PC-3 (cell line): Measurements from ENCODE around the gene ACAP3. TPM values are rescaled to one million over a fixed set of nuclear protein-coding genes. Genes with fewer than 3 reads are reported as not detected.

Experiments used
- ATAC-seq: fragments of 200-7000 bp; cut with Tn5 transposase; 2 replicates; pipeline ENCODE4 v1.9.1; 2020; ENCODE audit warnings: mild to moderate bottlenecking, moderate library complexity
- BruUV-seq: library from RNA; stranded (reverse); fragments of 400-500 nt; replicated peaks from 2 replicates; lab custom pipeline; 2021; lab: Mats Ljungman, UMichigan
- CTCF ChIA-PET: fragments of 300-600 bp; sonication (Branson Sonifier 250); formaldehyde crosslinking; loops from one replicate; lab custom pipeline; 2022; ENCODE audit warnings: antibody characterized with exemption; lab: Charles Lee
- POLR2A ChIA-PET: fragments of 300-600 bp; sonication (Branson Sonifier 250); formaldehyde crosslinking; loops from one replicate; lab custom pipeline; 2022; ENCODE audit warnings: antibody characterized with exemption; ENCODE audit not compliant: unreplicated experiment; lab: Charles Lee
- DNase-seq: peaks from one replicate; pipeline ENCODE4 v3.0.0-alpha.2; 2015
- H2AFZ ChIP-seq: fragments of 300-600 bp; sonication (generic); 2 replicates; pipeline ENCODE4 v1.6.0; 2016; ENCODE audit warnings: antibody characterized with exemption, low read length
- H3F3A ChIP-seq: fragments of 300-600 bp; sonication (generic); one replicate; pipeline ENCODE4 v1.6.0; 2017; ENCODE audit warnings: antibody characterized with exemption, low read length, control low read depth, mild to moderate bottlenecking; ENCODE audit not compliant: unreplicated experiment
- H3K27ac ChIP-seq: fragments of 300-600 bp; sonication (generic); 2 replicates; pipeline ENCODE4 v1.5.1; 2016; ENCODE audit warnings: mild to moderate bottlenecking, low read length
- H3K27me3 ChIP-seq: fragments of 300-600 bp; sonication (generic); 2 replicates; pipeline ENCODE4 v1.6.1; 2016; ENCODE audit warnings: low read length, mixed read lengths
- H3K36me3 ChIP-seq: fragments of 300-600 bp; sonication (generic); 2 replicates; pipeline ENCODE4 v1.6.1; 2016; ENCODE audit warnings: low read depth, mixed run types, low read length, mixed read lengths
- H3K4me1 ChIP-seq: fragments of 300-600 bp; sonication (generic); 2 replicates; pipeline ENCODE4 v1.5.1; 2016; ENCODE audit warnings: low read length; ENCODE audit not compliant: insufficient read depth
- H3K4me2 ChIP-seq: fragments of 300-600 bp; sonication (generic); 2 replicates; pipeline ENCODE4 v1.6.0; 2016; ENCODE audit warnings: low read length
- H3K4me3 ChIP-seq: fragments of 300-600 bp; sonication (generic); 2 replicates; pipeline ENCODE4 v1.5.1; 2016; ENCODE audit warnings: mild to moderate bottlenecking, low read length, mixed read lengths
- H3K79me2 ChIP-seq: fragments of 300-600 bp; sonication (generic); 2 replicates; pipeline ENCODE4 v1.6.1; 2017; ENCODE audit warnings: low read length, mixed read lengths
- H3K9ac ChIP-seq: fragments of 300-600 bp; sonication (generic); 2 replicates; pipeline ENCODE4 v1.6.0; 2016; ENCODE audit warnings: mild to moderate bottlenecking, low read length
- H3K9me2 ChIP-seq: fragments of 300-600 bp; sonication (generic); replicated peaks from 2 replicates; pipeline ENCODE4 v1.6.1; 2016; ENCODE audit warnings: mixed run types, low read length, mixed read lengths
- H3K9me3 ChIP-seq: fragments of 300-600 bp; sonication (generic); 2 replicates; pipeline ENCODE4 v1.6.1; 2016; ENCODE audit warnings: low read length, mixed read lengths
- H4K20me1 ChIP-seq: fragments of 300-600 bp; sonication (generic); 2 replicates; pipeline ENCODE4 v1.6.1; 2016; ENCODE audit warnings: low read length, mixed read lengths
- EZH2 ChIP-seq: fragments of 300-600 bp; sonication (generic); IDR thresholded peaks from one replicate; pipeline ENCODE4 v1.6.1; 2017; ENCODE audit warnings: antibody characterized with exemption, mild to moderate bottlenecking, low read length; ENCODE audit not compliant: unreplicated experiment
- EZH2phosphoT487 ChIP-seq: fragments of 300-600 bp; sonication (generic); IDR thresholded peaks from 2 replicates; pipeline ENCODE4 v1.6.1; 2018; ENCODE audit warnings: mild to moderate bottlenecking, antibody characterized with exemption, low read length, borderline replicate concordance
- intact Hi-C: fragments of 100-400 bp; cut with micrococcal nuclease; formaldehyde crosslinking; loops from 2 replicates; pipeline ENCODE4 v1.9.0; 2023
- total RNA-seq: library from RNA; depleted of rRNA; stranded (reverse); fragments of >200 nt; gene quantifications from 2 replicates; pipeline ENCODE4 v1.2.3, GENCODE V29; 2014
- TF ChIP-seq, protein P1 (sequence below): fragments of 300-600 bp; sonication (generic); conservative IDR thresholded peaks from 2 replicates; pipeline ENCODE4 v1.5.1; 2017; ENCODE audit warnings: antibody characterized with exemption, low read depth, mild to moderate bottlenecking, low read length

Gene ACAP3
- total RNA-seq, 1 experiment from 2014 or later, result 116 TPM

DNA sequence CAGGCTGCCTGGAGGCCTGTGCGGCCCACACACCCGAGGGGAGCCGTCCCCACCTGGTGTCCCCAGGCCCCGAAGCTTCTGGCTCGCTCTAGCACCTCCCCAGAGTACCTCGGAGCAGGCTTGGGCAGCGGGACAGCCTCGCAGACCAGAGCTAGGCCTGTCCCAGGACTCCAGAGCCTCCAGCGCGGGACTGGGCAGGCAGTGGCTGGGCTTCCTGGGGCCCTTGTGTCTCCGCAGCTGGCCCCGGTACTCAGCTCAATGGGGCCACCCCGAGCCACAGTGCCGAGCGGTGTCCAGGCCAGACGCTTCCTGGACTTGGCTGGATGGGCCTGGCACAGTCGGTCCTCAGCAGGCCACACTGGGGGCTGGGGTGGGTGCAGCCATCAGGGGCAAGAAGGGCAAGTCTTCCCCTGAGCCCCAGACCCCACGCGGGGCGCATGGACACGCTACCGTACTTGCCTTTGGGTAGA lies 22.6 kb downstream of the ACAP3 start:
- Histone ChIP-seq H3K27ac (no peak overlapping the region), H4K20me1 (no peaks in the 10 kb centered on the region), H2AFZ (no peak overlapping the region), H3K4me1 (peaks cover 24% of the 10 kb centered on the region), H3K9ac (no peak overlapping the region), H3K4me2 (no peak overlapping the region), H3K9me3 (no peaks in the 10 kb centered on the region), H3K27me3 (no peaks in the 10 kb centered on the region), H3K79me2 (no peaks in the 10 kb centered on the region), H3F3A (no peaks in the 10 kb centered on the region), H3K9me2 (no peaks in the 10 kb centered on the region), H3K36me3 (no peaks in the 10 kb centered on the region), H3K4me3 (no peak overlapping the region)
- intact Hi-C loops, result no loop called here
- no peak for TF ChIP-seq EZH2
- TF ChIP-seq EZH2phosphoT487, result no peak
- TF ChIP-seq, protein P1, sequence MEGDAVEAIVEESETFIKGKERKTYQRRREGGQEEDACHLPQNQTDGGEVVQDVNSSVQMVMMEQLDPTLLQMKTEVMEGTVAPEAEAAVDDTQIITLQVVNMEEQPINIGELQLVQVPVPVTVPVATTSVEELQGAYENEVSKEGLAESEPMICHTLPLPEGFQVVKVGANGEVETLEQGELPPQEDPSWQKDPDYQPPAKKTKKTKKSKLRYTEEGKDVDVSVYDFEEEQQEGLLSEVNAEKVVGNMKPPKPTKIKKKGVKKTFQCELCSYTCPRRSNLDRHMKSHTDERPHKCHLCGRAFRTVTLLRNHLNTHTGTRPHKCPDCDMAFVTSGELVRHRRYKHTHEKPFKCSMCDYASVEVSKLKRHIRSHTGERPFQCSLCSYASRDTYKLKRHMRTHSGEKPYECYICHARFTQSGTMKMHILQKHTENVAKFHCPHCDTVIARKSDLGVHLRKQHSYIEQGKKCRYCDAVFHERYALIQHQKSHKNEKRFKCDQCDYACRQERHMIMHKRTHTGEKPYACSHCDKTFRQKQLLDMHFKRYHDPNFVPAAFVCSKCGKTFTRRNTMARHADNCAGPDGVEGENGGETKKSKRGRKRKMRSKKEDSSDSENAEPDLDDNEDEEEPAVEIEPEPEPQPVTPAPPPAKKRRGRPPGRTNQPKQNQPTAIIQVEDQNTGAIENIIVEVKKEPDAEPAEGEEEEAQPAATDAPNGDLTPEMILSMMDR, result no peak
- ChIA-PET CTCF (interaction anchor here (0.6 kb wide), 1 partner anchor 21 kb away, joined by 3 read pairs; no protein-coding TSS in a partner anchor), POLR2A (no interaction called here)
- no TSS peak for BruUV-seq
- DNase-seq, result no peak
- ATAC-seq, result no peak

- CTCF ChIA-PET, result no interaction called here
- H3K9me3 ChIP-seq, result no peaks in the 10 kb centered on the region
- TF ChIP-seq, protein P1, result no peak
- TF ChIP-seq EZH2phosphoT487 (no peak), EZH2 (no peak)
- ATAC-seq, result no peak
- H3F3A ChIP-seq, result no peaks in the 10 kb centered on the region
- no peaks in the 10 kb centered on the region for H3K79me2 ChIP-seq
- no peak overlapping the region for H3K9ac ChIP-seq
- H3K4me1 ChIP-seq, result peaks cover 24% of the 10 kb centered on the region
- H3K27me3 ChIP-seq, result no peaks in the 10 kb centered on the region
- H3K27ac ChIP-seq, result no peak overlapping the region
- no peaks in the 10 kb centered on the region for H3K36me3 ChIP-seq
- H3K4me3 ChIP-seq, result no peak overlapping the region
- H4K20me1 ChIP-seq, result no peaks in the 10 kb centered on the region
- H3K4me2 ChIP-seq, result no peak overlapping the region
- no TSS peak for BruUV-seq
- no peaks in the 10 kb centered on the region for H3K9me2 ChIP-seq
- intact Hi-C loops, result no loop called here
- POLR2A ChIA-PET, result no interaction called here
- DNase-seq, result no peak
- H2AFZ ChIP-seq, result no peak overlapping the region
Observed at GRCh38 chr1:1284221-1285101, 23.3 kb downstream of the ACAP3 start.
